Fibroblast of skin of scalp (primary cell): ENCODE measurements around the gene ZGRF1.
"Not testable (repeated sequence)": the region's sequence is repeated elsewhere in the genome, so short reads cannot be mapped to it uniquely, and the experiment has no call there.

ENCODE experiments used
- DNase-seq: peaks from one replicate; pipeline ENCODE4 v3.0.0-alpha.2; 2013

ZGRF1 gene

GRCh38 chr4:112516471-112517066 is 120.1 kb downstream of the ZGRF1 start:
- no peak for DNase-seq

- no peak for DNase-seq
Measured at GRCh38 chr4:112516066-112516470, 120.6 kb downstream of the ZGRF1 start, which contains the start of gene NEUROG2. TSS of gene NEUROG2 (minus strand) at chr4:112516180. CDS start at chr4:112515475, 705 bp downstream.

GRCh38 chr4:112515198-112516065 is 121.3 kb downstream of the ZGRF1 start:
- peak; percentile 24 for DNase-seq

GRCh38 chr4:112514647-112515197 is 122.0 kb downstream of the ZGRF1 start:
- no peak for DNase-seq

- no peak for DNase-seq
Measured at GRCh38 chr4:112513971-112514646, 122.6 kb downstream of the ZGRF1 start.

- DNase-seq = no peak
Measured at GRCh38 chr4:112511803-112512118, 124.9 kb downstream of the ZGRF1 start.

GRCh38 chr4:112511093-112511802 is 125.5 kb downstream of the ZGRF1 start:
- DNase-seq = no peak

GRCh38 chr4:112510291-112511092 is 126.2 kb downstream of the ZGRF1 start:
- DNase-seq = no peak

GRCh38 chr4:112509243-112510141 is 127.2 kb downstream of the ZGRF1 start:
- DNase-seq = no peak

GRCh38 chr4:112508356-112508755 is 128.4 kb downstream of the ZGRF1 start:
- DNase-seq = no peak

GRCh38 chr4:112504807-112505206 is 131.9 kb downstream of the ZGRF1 start:
- no peak for DNase-seq

- DNase-seq = no peak
Measured at GRCh38 chr4:112502871-112503270, 133.8 kb downstream of the ZGRF1 start.

- DNase-seq = no peak
Measured at GRCh38 chr4:112492321-112492720, 144.4 kb downstream of the ZGRF1 start.

- not testable (repeated sequence) for DNase-seq
Measured at GRCh38 chr4:112490808-112491207, 145.9 kb downstream of the ZGRF1 start.
